ENCODE measurements around the gene MDN1.
"Not testable (repeated sequence)": the region's sequence is repeated elsewhere in the genome, so short reads cannot be mapped to it uniquely, and the experiment has no call there.

MDN1 gene, protein sequence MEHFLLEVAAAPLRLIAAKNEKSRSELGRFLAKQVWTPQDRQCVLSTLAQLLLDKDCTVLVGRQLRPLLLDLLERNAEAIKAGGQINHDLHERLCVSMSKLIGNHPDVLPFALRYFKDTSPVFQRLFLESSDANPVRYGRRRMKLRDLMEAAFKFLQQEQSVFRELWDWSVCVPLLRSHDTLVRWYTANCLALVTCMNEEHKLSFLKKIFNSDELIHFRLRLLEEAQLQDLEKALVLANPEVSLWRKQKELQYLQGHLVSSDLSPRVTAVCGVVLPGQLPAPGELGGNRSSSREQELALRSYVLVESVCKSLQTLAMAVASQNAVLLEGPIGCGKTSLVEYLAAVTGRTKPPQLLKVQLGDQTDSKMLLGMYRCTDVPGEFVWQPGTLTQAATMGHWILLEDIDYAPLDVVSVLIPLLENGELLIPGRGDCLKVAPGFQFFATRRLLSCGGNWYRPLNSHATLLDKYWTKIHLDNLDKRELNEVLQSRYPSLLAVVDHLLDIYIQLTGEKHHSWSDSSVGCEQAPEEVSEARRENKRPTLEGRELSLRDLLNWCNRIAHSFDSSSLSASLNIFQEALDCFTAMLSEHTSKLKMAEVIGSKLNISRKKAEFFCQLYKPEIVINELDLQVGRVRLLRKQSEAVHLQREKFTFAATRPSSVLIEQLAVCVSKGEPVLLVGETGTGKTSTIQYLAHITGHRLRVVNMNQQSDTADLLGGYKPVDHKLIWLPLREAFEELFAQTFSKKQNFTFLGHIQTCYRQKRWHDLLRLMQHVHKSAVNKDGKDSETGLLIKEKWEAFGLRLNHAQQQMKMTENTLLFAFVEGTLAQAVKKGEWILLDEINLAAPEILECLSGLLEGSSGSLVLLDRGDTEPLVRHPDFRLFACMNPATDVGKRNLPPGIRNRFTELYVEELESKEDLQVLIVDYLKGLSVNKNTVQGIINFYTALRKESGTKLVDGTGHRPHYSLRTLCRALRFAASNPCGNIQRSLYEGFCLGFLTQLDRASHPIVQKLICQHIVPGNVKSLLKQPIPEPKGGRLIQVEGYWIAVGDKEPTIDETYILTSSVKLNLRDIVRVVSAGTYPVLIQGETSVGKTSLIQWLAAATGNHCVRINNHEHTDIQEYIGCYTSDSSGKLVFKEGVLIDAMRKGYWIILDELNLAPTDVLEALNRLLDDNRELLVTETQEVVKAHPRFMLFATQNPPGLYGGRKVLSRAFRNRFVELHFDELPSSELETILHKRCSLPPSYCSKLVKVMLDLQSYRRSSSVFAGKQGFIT (N-terminal part only)

DNA sequence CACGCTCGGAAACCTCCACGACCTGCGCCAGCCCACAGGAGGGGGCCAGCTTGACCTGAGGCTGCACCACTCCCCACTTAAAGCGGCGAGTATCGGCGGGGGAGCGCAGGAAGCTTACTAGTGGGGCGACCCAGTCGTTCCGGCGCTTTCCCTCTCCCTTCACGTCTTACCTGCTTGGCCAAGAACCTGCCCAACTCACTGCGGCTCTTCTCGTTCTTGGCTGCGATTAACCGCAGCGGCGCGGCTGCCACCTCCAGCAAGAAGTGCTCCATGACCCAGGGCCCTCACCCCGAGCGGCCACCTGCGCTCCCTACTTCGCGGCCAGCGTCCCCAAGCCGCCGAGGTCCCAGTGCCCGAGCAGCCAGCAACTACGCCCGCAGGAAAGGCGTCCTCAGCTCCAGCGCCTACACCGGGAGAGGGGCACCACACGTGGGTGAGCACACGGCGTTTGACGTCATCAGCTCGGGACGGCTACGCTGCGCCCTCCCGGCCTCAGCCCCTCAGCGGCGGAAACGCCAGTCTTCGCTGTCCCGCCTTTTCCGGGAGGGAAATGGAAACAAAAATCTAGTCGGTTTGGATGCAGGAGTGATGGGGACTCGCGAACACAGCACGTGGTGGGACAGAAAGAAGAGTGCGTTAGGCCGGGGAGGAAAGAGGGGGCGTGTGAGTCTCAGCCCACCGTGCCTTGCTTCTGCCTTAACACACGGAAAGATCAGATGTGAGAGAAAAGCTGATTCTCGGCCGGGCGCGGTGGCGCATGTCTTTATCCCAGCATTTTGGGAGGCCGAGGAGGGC lies at the start of gene MDN1:
Gene MDN1 (minus strand): TSS at position 459 of the 795 bp plus-strand sequence. CDS start 187 bp downstream, at position 272.
- Histone ChIP-seq H3K27ac (peak within 1 kb of the TSS; percentile 6 to 97 (median 87)), H3K4me3 (peak within 1 kb of the TSS; percentile 63 to 92 (median 79))

DNA sequence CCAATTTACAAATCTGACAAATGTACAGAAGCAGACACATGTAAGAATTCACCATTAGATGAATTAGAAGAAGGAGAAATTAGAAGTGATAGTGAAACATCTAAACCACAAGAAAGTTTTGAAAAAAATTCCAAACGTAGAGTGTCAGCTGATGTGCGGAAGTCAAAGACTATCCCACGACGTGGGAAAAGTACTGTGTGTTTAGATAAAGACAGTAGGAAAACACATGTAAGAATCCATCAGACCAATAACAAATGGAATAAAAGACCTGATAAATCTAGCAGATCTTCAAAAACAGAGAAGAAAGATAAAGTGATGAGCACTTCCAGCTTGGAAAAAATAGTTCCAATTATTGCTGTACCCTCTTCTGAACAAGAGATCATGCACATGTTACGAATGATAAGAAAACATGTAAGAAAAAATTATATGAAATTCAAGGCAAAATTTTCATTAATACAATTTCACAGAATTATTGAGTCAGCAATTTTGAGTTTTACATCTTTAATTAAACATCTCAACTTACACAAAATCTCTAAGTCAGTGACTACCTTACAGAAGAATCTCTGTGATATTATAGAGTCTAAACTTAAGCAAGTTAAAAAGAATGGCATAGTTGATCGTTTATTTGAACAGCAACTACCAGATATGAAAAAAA lies 46.6 kb upstream of the MDN1 start:
- H3K27ac ChIP-seq: no peak overlapping the region
- H3K4me3 ChIP-seq: no peak overlapping the region

DNA sequence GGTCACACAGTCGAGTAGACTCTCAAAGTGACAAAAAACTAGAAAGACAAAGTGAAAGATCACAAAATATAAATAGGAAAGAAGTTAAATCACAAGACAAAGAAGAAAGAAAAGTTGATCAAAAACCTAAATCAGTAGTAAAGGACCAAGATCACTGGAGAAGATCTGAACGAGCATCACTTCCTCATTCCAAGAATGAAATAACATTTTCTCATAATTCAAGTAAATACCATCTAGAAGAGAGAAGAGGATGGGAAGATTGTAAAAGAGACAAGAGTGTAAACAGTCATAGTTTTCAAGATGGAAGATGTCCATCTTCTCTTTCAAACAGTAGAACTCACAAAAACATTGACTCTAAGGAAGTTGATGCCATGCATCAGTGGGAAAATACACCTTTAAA lies 43.1 kb upstream of the MDN1 start:
- H3K27ac ChIP-seq: no peak overlapping the region
- no peak overlapping the region for H3K4me3 ChIP-seq

DNA sequence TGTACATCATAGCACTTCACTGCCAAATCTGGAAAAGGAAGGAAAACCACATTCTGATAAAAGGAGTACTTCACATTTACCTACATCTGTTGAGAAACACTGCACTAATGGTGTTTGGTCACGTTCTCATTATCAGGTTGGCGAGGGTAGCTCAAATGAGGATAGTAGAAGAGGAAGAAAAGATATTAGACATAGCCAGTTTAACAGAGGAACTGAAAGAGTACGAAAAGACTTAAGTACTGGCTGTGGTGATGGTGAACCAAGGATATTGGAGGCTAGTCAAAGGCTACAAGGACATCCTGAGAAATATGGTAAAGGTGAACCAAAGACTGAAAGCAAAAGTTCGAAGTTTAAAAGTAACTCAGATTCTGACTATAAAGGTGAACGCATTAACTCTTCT lies 42.7 kb upstream of the MDN1 start:
- no peak overlapping the region for H3K27ac ChIP-seq
- no peak overlapping the region for H3K4me3 ChIP-seq

DNA sequence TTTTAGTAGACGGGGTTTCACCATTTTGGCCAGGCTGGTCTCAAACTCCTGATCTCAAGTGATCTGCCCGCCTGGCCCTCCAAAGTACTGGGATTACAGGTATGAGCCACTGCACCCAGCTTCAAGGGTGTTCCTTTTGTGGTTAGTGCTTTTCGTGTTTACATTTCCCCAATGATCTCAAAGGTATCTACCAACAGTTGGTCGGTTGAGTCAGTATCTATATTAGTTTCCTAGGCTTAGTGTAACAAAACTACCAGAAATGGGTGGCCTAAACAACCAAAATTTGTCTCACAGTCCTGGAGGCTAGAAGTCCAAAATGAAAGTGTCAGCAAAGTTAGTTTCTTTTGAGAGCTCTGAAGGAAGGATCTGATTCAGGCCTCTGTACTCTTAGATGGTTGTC lies 40.1 kb upstream of the MDN1 start:
- H3K27ac ChIP-seq: no peak overlapping the region
- no peak overlapping the region for H3K4me3 ChIP-seq

DNA sequence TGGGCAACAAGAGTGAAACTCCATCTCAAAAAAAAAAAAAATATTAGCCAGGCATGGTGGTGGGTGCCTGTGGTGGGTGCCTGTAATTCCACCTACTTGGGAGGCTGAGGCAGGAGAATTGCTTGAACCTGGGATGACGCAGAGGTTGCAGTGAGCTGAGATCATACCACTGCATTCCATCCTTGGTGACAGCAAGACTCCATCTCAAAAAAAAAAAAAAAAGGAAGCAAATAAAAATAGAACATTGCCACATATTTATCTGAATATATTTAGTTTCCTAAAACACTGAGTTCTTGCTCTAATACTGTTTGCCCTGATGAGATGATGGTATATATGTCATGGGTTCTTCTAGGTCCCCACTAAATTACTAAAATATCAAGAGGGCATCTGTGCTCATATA lies 38.4 kb upstream of the MDN1 start:
- H3K4me3 ChIP-seq: no peak overlapping the region

DNA sequence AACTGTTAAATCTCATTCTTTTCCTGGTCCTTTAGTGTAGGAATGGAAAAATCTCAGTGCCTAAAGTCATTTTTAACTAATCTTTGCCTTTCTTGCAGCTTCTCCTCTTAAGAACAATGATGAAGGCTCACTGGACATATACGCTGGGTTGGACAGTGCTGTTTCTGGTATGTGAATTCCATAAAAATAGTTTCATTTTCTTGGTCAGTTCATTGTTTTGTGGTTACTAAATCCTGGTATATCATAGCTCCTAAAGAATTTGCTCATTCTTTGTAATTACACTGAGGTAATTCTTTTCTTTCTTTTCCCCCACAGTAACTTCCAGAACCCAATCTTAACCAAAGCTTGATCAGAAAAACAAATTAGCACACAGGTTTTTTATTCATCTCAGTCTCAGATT lies 33.5 kb upstream of the MDN1 start:
- Histone ChIP-seq H3K27ac (no peak overlapping the region), H3K4me3 (no peak overlapping the region)

More for the DNA sequence above, 38.4 kb upstream of the MDN1 start:
- no peak overlapping the region for H3K27ac ChIP-seq

DNA sequence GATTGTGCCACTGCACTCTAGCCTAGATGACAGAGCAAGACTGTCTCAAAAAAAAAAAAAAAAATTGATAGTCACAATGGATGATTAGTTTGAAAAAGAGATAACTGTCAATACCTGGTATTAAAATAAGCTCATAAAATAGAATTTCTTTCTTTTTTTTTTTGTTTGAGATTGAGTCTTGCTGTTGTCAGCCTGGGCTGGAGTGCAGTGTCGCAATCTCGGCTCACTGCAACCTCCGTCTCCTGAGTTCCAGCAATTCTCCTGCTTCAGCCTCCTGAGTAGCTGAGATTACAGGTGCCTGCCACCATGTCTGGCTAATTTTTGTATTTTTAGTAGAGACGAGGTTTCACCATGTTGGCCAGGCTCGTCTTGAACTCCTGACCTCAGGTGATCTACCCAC lies 27.9 kb upstream of the MDN1 start:
- not testable (repeated sequence) for H3K27ac ChIP-seq, H3K4me3 ChIP-seq

DNA sequence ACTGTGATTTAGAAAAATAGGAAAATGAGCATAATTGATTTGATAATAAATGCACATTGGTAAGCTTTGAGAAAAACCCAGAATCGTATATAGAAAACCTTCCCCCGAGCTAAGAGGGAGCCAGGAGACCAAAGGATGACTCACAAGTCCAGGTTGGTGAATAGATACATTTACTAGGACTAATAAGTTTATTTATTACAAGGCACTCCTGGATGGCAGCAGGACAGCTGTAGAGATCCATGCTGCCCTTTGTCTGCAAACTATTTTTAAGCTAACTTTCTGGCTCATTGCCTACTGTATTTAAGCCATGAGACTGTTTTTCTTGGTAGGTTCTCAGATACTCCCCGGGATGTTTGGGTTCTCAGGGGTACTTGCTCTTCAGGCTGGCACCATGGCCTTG lies 23.5 kb upstream of the MDN1 start:
- Histone ChIP-seq H3K4me3 (no peak overlapping the region), H3K27ac (no peak overlapping the region)

DNA sequence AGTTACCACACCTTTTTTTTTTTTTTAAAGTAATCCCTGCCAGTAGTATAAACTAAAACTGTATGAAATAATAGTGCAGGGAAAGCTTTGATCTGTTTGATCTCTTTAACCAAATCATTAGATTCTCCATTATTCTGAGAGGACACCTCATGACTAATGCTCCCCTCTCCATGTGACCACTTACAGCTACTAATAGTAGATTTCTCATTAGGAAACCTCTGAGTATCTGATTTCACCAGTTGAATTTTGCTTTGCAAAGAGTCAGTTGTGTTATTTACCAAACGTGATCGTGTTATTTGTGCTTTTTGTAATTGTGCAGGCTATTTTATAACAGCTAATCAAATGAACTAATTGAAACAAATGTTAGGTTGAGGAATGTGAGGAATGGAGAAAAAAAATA lies 22.6 kb upstream of the MDN1 start:
- Histone ChIP-seq H3K27ac (no peak overlapping the region), H3K4me3 (no peak overlapping the region)

DNA sequence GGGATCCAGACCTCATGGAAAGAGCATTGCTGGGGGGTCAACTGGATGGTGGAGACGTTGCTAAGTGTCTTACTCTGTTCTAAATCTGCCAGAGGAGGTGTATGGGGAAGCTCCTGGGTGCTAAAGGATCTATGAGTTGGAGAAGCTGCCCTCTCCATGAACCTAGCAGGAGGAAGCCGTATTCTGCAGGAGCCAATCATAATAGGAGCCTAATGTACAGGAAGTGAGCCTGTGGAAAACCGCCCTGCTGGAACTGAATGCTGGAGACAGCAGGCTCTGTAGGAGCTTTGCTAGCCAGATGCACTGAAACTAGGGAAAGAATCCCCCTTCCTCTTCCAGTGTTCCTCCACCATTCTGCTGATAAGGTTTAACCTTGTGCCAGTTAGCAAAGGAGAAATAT lies 20.9 kb upstream of the MDN1 start:
- Histone ChIP-seq H3K27ac (no peak overlapping the region), H3K4me3 (no peak overlapping the region)

DNA sequence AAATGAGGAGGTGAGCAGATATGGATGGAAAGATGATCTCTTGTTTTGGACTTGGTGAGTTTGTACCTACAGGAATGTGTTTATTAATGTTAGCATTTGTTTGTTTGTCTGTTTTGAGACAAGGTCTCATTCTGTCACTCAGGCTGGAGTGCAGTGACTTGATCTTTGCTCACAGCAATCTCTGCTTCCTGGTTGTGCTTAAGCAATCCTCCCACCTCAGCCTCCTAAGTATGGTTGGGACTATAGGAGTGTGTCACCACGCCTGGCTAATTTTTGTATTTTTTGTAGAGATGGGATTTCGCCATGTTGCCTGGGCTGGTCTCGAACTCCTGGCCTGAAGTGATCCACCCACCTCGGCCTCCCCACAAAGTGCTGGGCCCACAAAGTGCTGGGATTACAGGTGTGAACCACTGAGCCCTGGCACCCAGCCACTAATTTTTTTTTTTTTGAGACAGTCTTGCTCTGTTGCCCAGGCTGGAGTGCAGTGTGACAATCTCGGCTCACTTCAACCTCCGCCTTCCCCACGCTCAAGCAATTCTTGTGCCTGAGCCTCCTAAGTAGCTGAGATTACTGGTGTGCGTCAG lies 17.1 kb upstream of the MDN1 start:
- Histone ChIP-seq H3K27ac (no peak overlapping the region), H3K4me3 (no peak overlapping the region)

DNA sequence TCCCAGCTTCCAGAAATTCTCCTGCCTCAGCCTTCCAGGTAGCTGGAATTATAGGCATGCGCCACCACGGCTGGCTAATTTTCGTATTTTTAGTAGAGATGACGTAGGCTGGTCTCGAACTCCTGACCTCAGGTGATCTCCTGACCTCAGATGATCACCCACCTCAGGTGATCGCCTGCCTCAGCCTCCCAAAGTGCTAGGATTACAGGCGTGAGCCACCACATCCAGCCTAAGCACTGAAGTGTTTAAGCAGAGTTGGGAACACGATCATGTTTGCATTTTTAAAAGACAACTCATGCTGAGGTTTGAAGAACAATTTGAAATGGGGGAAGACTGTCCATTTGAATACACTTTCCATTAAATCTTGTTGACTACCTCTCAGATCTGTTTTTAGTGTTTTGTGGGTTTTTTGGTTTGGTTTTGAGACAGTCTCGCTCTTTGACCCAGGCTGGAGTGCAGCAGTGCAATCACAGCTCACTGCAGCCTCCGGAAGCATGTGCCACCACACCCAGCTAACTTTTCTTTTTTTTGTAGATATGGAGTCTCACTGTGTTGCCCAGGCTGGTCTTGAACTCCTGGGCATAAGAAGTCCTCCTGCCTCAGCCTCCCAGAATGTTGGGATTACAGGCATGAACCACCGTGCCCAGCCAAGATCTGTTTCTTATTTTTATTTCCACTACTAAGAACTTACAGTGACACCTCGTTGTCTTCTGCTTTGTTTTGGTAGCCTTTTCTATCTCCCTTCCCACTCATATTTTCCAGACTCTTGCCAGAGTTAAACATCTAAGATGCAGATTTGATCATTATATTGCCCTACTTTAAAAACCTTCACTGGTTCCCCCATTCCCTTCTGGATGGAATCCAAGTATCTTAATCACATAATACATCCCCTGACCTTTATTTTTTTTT lies 15.5 kb upstream of the MDN1 start:
- Histone ChIP-seq H3K4me3 (no peak overlapping the region), H3K27ac (peak overlapping the region in 2 of 21 experiments; percentile 43 to 50)

DNA sequence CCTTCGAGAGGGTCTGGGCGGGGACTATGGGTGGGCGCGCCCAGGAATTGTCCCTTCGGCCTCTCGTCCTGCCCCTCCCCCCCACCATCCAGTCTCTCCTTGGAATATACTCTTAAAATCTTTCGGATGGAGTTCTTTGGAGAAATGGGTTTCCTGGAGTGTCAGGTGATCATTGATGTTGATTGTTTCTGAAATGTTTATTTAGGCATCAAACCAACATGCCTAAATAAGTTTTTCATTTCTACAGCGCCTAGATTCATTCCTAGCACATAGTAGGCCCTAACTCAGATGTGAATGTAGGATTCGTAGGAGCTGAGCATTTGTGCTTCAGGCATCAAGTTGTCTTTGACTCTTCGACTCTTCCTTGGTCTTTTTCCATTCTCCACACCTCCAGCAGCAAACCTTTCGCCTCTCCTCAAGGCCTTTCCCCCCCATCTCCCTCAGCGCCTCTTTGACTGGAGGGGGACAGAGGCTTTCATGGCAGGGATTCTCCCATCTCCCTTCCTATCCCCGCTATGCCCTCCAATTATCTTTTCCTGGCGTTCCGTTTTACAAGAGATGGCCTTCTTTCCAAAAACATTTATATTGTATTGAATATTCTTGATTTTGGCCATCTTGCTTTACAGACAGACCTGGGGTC lies 10.7 kb upstream of the MDN1 start:
- Histone ChIP-seq H3K27ac (peak overlapping the region in 20 of 21 experiments; percentile 66 to 92 (median 83)), H3K4me3 (peak overlapping the region; percentile 59 to 95 (median 86))

DNA sequence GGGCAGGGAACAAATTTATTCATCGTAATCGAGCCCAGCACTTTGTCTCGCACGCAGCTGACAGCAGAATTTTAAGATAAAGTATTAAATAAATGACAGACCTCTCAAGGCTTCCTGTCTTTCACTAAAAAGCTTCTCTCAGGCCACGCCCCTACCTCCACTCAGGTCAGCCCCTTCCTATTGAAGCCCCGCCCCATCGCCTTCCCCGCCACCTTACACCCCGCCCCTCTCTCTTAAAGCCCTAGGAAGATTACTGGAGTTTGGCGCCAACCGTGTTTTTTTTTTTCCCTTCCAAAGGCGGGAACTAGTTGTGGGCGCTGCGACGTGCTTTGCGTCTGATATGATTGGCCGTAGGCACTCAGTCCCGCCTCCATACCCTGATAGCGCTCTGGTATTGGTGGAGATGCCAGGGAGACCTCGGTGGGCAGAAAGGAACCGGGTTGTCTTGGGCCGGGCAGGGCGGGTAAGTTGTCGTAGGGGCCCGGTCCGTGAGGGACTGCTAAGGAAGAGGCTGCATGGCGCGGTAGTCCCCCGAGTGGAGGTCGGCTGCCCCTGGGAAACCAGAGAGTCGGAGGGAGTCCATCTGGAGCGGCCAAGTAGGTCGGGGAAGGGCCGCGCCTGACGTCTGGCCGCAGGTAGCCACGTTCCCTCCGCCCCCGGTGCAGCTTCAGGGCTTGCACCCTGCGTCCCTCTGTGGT lies 10.0 kb upstream of the MDN1 start, which contains the start of gene CASP8AP2:
Gene CASP8AP2 (plus strand): TSS at position 409 of the 698 bp plus-strand sequence.
- H3K4me3 ChIP-seq: peak within 1 kb of the TSS; percentile 59 to 95 (median 86)
- peak within 1 kb of the TSS in 20 of 21 experiments; percentile 66 to 92 (median 86) for H3K27ac ChIP-seq

DNA sequence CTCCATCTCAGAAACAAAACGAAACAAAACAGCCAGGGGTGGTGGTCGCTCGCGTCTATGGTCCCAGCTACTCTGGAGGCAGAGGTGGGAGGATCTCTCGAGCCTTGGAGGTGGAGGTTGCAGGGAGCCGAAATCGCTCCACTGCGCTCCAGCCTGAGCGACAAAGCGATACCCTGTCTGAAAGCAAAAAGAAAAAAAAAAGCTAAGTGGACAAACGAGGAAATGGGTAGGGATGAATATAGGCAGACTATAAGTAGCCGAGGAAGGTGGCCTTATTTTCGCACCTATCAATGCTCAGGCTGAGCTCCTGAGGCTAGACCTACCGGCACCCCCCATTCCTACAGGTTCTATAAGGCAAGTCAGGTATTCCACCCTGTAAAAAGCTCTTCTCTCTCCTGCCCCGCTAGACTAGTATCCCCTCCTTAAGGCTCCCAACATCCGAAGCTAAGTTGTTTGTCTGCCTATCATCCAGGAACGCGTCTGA lies 9.4 kb upstream of the MDN1 start:
- H3K27ac ChIP-seq: peak overlapping the region in 20 of 21 experiments; percentile 39 to 92 (median 82)

More for the DNA sequence above, 9.4 kb upstream of the MDN1 start:
- H3K4me3 ChIP-seq: peak overlapping the region; percentile 59 to 95 (median 86)
